GM23338 (cell line): ENCODE measurements around the gene SLC37A1. TPM values are rescaled to one million over a fixed set of nuclear protein-coding genes. Genes with fewer than 3 reads are reported as not detected.

Source experiments
- ATAC-seq: fragments of 200-7000 bp; cut with Tn5 transposase; 3 replicates; pipeline ENCODE4 v1.9.1; 2020
- DNase-seq: peaks from one replicate; pipeline ENCODE4 v3.0.0-alpha.2; 2015; ENCODE audit warnings: low spot score
- H2AFZ ChIP-seq: fragments of 200-600 bp; sonication (generic); 2 replicates; pipeline ENCODE4 v1.8.0; 2016; ENCODE audit warnings: antibody characterized with exemption, mild to moderate bottlenecking, moderate library complexity
- H3F3A ChIP-seq: fragments of 200-600 bp; sonication (generic); replicated peaks from 2 replicates; pipeline ENCODE4 v1.8.0; 2017; ENCODE audit warnings: antibody characterized with exemption, mixed run types, low read depth
- H3K27ac ChIP-seq: fragments of 200-600 bp; sonication (generic); 2 replicates; pipeline ENCODE4 v1.6.1; 2016; ENCODE audit warnings: low read depth
- H3K27me3 ChIP-seq: fragments of 200-600 bp; sonication (generic); 2 replicates; pipeline ENCODE4 v1.8.0; 2016; ENCODE audit warnings: mild to moderate bottlenecking, mixed run types, moderate library complexity; ENCODE audit not compliant: insufficient read depth
- H3K36me3 ChIP-seq: fragments of 200-600 bp; sonication (generic); 2 replicates; pipeline ENCODE4 v1.8.0; 2016; ENCODE audit warnings: mild to moderate bottlenecking; ENCODE audit not compliant: insufficient read depth
- H3K4me1 ChIP-seq: fragments of 200-600 bp; sonication (generic); 2 replicates; pipeline ENCODE4 v1.8.0; 2016; ENCODE audit warnings: mild to moderate bottlenecking, moderate library complexity; ENCODE audit not compliant: insufficient read depth
- H3K4me2 ChIP-seq: fragments of 200-600 bp; sonication (generic); 2 replicates; pipeline ENCODE4 v1.7.1; 2017; ENCODE audit warnings: mixed run types
- H3K4me3 ChIP-seq: fragments of 200-600 bp; sonication (generic); 2 replicates; pipeline ENCODE4 v1.6.1; 2016; ENCODE audit warnings: mixed run types
- H3K79me2 ChIP-seq: fragments of 200-600 bp; sonication (generic); replicated peaks from 2 replicates; pipeline ENCODE4 v1.8.0; 2017; ENCODE audit warnings: mild to moderate bottlenecking; ENCODE audit not compliant: insufficient read depth
- H3K9me2 ChIP-seq: fragments of 200-600 bp; sonication (generic); 2 replicates; pipeline ENCODE4 v1.8.0; 2017; ENCODE audit not compliant: insufficient read depth
- H4K20me1 ChIP-seq: fragments of 200-600 bp; sonication (generic); replicated peaks from 2 replicates; pipeline ENCODE4 v1.8.0; 2017; ENCODE audit warnings: mild to moderate bottlenecking; ENCODE audit not compliant: insufficient read depth
- H3K27ac Mint-ChIP-seq: 2 replicates; pipeline ENCODE4 v1.8.0; 2020; ENCODE audit warnings: inconsistent platforms, mild to moderate bottlenecking, moderate library complexity, mixed read lengths
- H3K27me3 Mint-ChIP-seq: 3 replicates; pipeline ENCODE4 v1.8.0; 2022; ENCODE audit warnings: low read depth, mild to moderate bottlenecking, moderate library complexity, mixed read lengths, inconsistent platforms; ENCODE audit not compliant: insufficient read depth, poor library complexity
- H3K36me3 Mint-ChIP-seq: 3 replicates; pipeline ENCODE4 v1.8.0; 2021; ENCODE audit warnings: low read depth, mild to moderate bottlenecking, inconsistent platforms, moderate library complexity, mixed read lengths
- H3K4me1 Mint-ChIP-seq: 3 replicates; pipeline ENCODE4 v1.8.0; 2020; ENCODE audit warnings: mild to moderate bottlenecking, inconsistent platforms, mixed read lengths
- H3K4me3 Mint-ChIP-seq: 3 replicates; pipeline ENCODE4 v1.8.0; 2021; ENCODE audit warnings: moderate library complexity, mild to moderate bottlenecking, inconsistent platforms, mixed read lengths
- H3K9me3 Mint-ChIP-seq: 3 replicates; pipeline ENCODE4 v1.8.0; 2020; ENCODE audit warnings: moderate library complexity, mild to moderate bottlenecking, inconsistent platforms, mixed read lengths
- CREB1 ChIP-seq: fragments of 250-450 bp; sonication (Bioruptor Pico); IDR thresholded peaks from 2 replicates; pipeline ENCODE4 v1.5.0; 2020; ENCODE audit warnings: low read depth, mild to moderate bottlenecking, moderate library complexity
- CTCF ChIP-seq, 2 experiments: fragments of 200-600 bp in 1 of 2; sonication (generic) in 1 of 2; conservative IDR thresholded peaks; 2 replicates each; pipeline versions ENCODE4 v1.5.1 to v1.6.1; 2016 to 2017; ENCODE audit warnings: antibody characterized with exemption in 2 of 2, low read depth in 2 of 2, mild to moderate bottlenecking in 2 of 2, moderate library complexity in 1 of 2
- ETS1 ChIP-seq: IDR thresholded peaks from 2 replicates; pipeline ENCODE4 v1.6.1; 2016; ENCODE audit warnings: antibody characterized with exemption
- EZH2 ChIP-seq: fragments of 200-600 bp; sonication (generic); IDR thresholded peaks from one replicate; pipeline ENCODE4 v1.8.0; 2017; ENCODE audit warnings: antibody characterized with exemption, mild to moderate bottlenecking, low read depth; ENCODE audit not compliant: unreplicated experiment
- EZH2phosphoT487 ChIP-seq: fragments of 200-600 bp; sonication (generic); IDR thresholded peaks from one replicate; pipeline ENCODE4 v1.8.1; 2018; ENCODE audit warnings: antibody characterized with exemption; ENCODE audit not compliant: unreplicated experiment
- JUNB ChIP-seq: IDR thresholded peaks from one replicate; pipeline ENCODE4 v1.6.1; 2016; ENCODE audit warnings: antibody characterized with exemption; ENCODE audit not compliant: unreplicated experiment
- NANOG ChIP-seq: IDR thresholded peaks from 2 replicates; pipeline ENCODE4 v1.6.1; 2016; ENCODE audit warnings: antibody characterized with exemption, borderline replicate concordance
- POLR2AphosphoS5 ChIP-seq: IDR thresholded peaks from 2 replicates; pipeline ENCODE4 v1.6.1; 2016; ENCODE audit warnings: antibody characterized with exemption, low read depth
- REST ChIP-seq: IDR thresholded peaks from one replicate; pipeline ENCODE4 v1.6.1; 2018; ENCODE audit warnings: antibody characterized with exemption; ENCODE audit not compliant: unreplicated experiment
- STAT1 ChIP-seq: IDR thresholded peaks from one replicate; pipeline ENCODE4 v1.6.1; 2016; ENCODE audit warnings: antibody characterized with exemption; ENCODE audit not compliant: unreplicated experiment
- ZNF114 ChIP-seq: fragments of 250-450 bp; sonication (Bioruptor Pico); IDR thresholded peaks from 2 replicates; pipeline ENCODE4 v1.5.0; 2020; ENCODE audit warnings: mild to moderate bottlenecking, moderate library complexity
- ZNF331 ChIP-seq: fragments of 250-450 bp; sonication (Bioruptor Pico); IDR thresholded peaks from 2 replicates; pipeline ENCODE4 v1.5.0; 2020; ENCODE audit warnings: low read depth, mild to moderate bottlenecking, moderate library complexity
- ZNF462 ChIP-seq: fragments of 250-450 bp; sonication (Bioruptor Pico); IDR thresholded peaks from 2 replicates; pipeline ENCODE4 v1.5.0; 2020; ENCODE audit warnings: mild to moderate bottlenecking, moderate library complexity
- polyA plus RNA-seq: library from polyadenylated mRNA; unstranded; fragments of >200 nt; fragmentation: Nextera tagmentation; extraction: Ambion mirVana; gene quantifications from 2 replicates; pipeline ENCODE4 v1.2.1, GENCODE V29; 2016
- total RNA-seq: library from RNA; depleted of rRNA; stranded (reverse); fragments of >200 nt; shearing (Covaris generic); gene quantifications from 2 replicates; pipeline ENCODE4 v1.2.3, GENCODE V29; 2014

The SLC37A1 gene
- total and polyA plus RNA-seq, 2 experiments from 2014 or later: 14.0 to 30.3 TPM

GRCh38 chr21:42567861-42568260, 54.2 kb downstream of the SLC37A1 start:
- peaks cover 55% of the 10 kb centered on the region for H3K36me3 Mint-ChIP-seq
- Histone ChIP-seq H3K79me2 (no peaks in the 10 kb centered on the region), H3K27ac (no peak overlapping the region), H3F3A (no peaks in the 10 kb centered on the region), H3K4me2 (no peak overlapping the region), H2AFZ (no peak overlapping the region), H3K9me2 (no peaks in the 10 kb centered on the region), H3K4me1 (no peaks in the 10 kb centered on the region), H3K27me3 (no peaks in the 10 kb centered on the region), H3K36me3 (no peaks in the 10 kb centered on the region), H3K4me3 (no peak overlapping the region), H4K20me1 (no peaks in the 10 kb centered on the region; the same call in 1 of the 2 replicates)
- H3K4me3 Mint-ChIP-seq: no peak overlapping the region
- DNase-seq (no peak), ATAC-seq (no peak)
- TF ChIP-seq CREB1 (CRISPR knock-in tag) (no peak), EZH2phosphoT487 (no peak), STAT1 (no peak), ZNF331 (CRISPR knock-in tag) (no peak), ETS1 (no peak), CTCF (conservative IDR thresholded peaks at IDR 0.05; ENCODE audit: low read depth in 2 of 2) (no peak), NANOG (no peak), ZNF462 (CRISPR knock-in tag) (no peak), ZNF114 (no peak), EZH2 (no peak), REST (no peak), JUNB (no peak), POLR2AphosphoS5 (no peak)
- H3K9me3 Mint-ChIP-seq: no peaks in the 10 kb centered on the region
- no peaks in the 10 kb centered on the region; the same call in 1 of the 3 replicates for H3K4me1 Mint-ChIP-seq
- H3K27ac Mint-ChIP-seq: no peak overlapping the region; the same call in 1 of the 2 replicates
- peaks cover 8% of the 10 kb centered on the region for H3K27me3 Mint-ChIP-seq
